Measurements from ENCODE around the gene NR1H2. TPM values are rescaled to one million over a fixed set of nuclear protein-coding genes. Genes with fewer than 3 reads are reported as not detected.

NR1H2 gene
- total and polyA plus RNA-seq, 4 donors, result 30.4 to 58.1 (median 33.7) TPM

GRCh38 chr19:50428772-50429463 lies 52.7 kb downstream of the NR1H2 start (continued):
- no peak for TF ChIP-seq REST (IDR thresholded peaks at IDR 0.05)
- no peak for TF ChIP-seq YY1 (IDR thresholded peaks at IDR 0.05)
- no peak for TF ChIP-seq RXRA (IDR thresholded peaks at IDR 0.05)
- no peak for TF ChIP-seq FOXA2 (IDR thresholded peaks at IDR 0.05)
- TF ChIP-seq SP1 (IDR thresholded peaks at IDR 0.05), result no peak
- no peak for TF ChIP-seq TAF1 (conservative IDR thresholded peaks at IDR 0.05)
- no peak for TF ChIP-seq NR2F2 (IDR thresholded peaks at IDR 0.05)
- TF ChIP-seq RAD21 (IDR thresholded peaks at IDR 0.05), result no peak
- no peak for TF ChIP-seq EGR1 (IDR thresholded peaks at IDR 0.05; ENCODE audit: low read depth in 2 of 2)

GRCh38 chr19:50430888-50431342 lies 54.7 kb downstream of the NR1H2 start:
- Histone ChIP-seq H3K4me1 (ENCODE audit: control insufficient read depth in 4 of 4, insufficient read depth in 4 of 4, low read length in 3 of 4) (peaks cover 2 to 9% (median 5%) of the 10 kb centered on the region in 4 donors), H3K9ac (ENCODE audit: low read depth in 1 of 2, low read length in 2 of 2) (peak overlapping the region in 1 of 2 donors; percentile 5), H3K4me3 (ENCODE audit: low read depth in 1 of 3, low read length in 3 of 3) (peak overlapping the region in 1 of 3 donors; percentile 72), H3K9me3 (ENCODE audit: control insufficient read depth in 4 of 4, low read length in 3 of 4) (no peaks in the 10 kb centered on the region), H3K36me3 (ENCODE audit: control insufficient read depth in 4 of 4, insufficient read depth in 3 of 4, low read depth in 1 of 4, low read length in 3 of 4) (no peaks in the 10 kb centered on the region), H3K27me3 (ENCODE audit: control insufficient read depth in 4 of 4, insufficient read depth in 4 of 4, low read length in 3 of 4) (peaks cover 0 to 6% (median 0%) of the 10 kb centered on the region in 4 donors), H3K27ac (ENCODE audit: low read depth in 1 of 2, low read length in 2 of 2) (no peak overlapping the region)
- DNase-seq (ENCODE audit: low spot score), result no peak
- 34% methylated on average over 13 of the region's 13 CpGs for WGBS
- TF ChIP-seq YY1 (IDR thresholded peaks at IDR 0.05) (no peak), EGR1 (IDR thresholded peaks at IDR 0.05; ENCODE audit: low read depth in 2 of 2) (no peak), GABPA (IDR thresholded peaks at IDR 0.05 in 1 of 2, conservative IDR thresholded peaks at IDR 0.05 in 1 of 2) (no peak), NR2F2 (IDR thresholded peaks at IDR 0.05) (no peak)

GRCh38 chr19:50431343-50432220 lies 55.3 kb downstream of the NR1H2 start:
- peak overlapping the region; percentile 56 to 76 (median 72) for H3K4me3 ChIP-seq (ENCODE audit: low read depth in 1 of 3, low read length in 3 of 3)
- no peak overlapping the region for H3K27ac ChIP-seq (ENCODE audit: low read depth in 1 of 2, low read length in 2 of 2)
- peak overlapping the region; percentile 5 to 53 for H3K9ac ChIP-seq (ENCODE audit: low read depth in 1 of 2, low read length in 2 of 2)
- peak; percentile 91 for DNase-seq (ENCODE audit: low spot score)
- H3K9me3 ChIP-seq (ENCODE audit: control insufficient read depth in 4 of 4, low read length in 3 of 4), result no peaks in the 10 kb centered on the region
- no peaks in the 10 kb centered on the region for H3K36me3 ChIP-seq (ENCODE audit: control insufficient read depth in 4 of 4, insufficient read depth in 3 of 4, low read depth in 1 of 4, low read length in 3 of 4)
- 2% methylated on average over 54 of the region's 54 CpGs for WGBS
- H3K4me1 ChIP-seq (ENCODE audit: control insufficient read depth in 4 of 4, insufficient read depth in 4 of 4, low read length in 3 of 4), result peaks cover 2 to 9% (median 5%) of the 10 kb centered on the region in 4 donors
- peaks cover 0 to 6% (median 0%) of the 10 kb centered on the region in 4 donors for H3K27me3 ChIP-seq (ENCODE audit: control insufficient read depth in 4 of 4, insufficient read depth in 4 of 4, low read length in 3 of 4)
- TF ChIP-seq GABPA (IDR thresholded peaks at IDR 0.05 in 1 of 2, conservative IDR thresholded peaks at IDR 0.05 in 1 of 2) (no peak), FOXA2 (IDR thresholded peaks at IDR 0.05) (no peak), REST (IDR thresholded peaks at IDR 0.05) (no peak), FOXA1 (IDR thresholded peaks at IDR 0.05) (no peak), SP1 (IDR thresholded peaks at IDR 0.05) (peak; percentile 11), EGR1 (IDR thresholded peaks at IDR 0.05; ENCODE audit: low read depth in 2 of 2) (no peak), CTCF (IDR thresholded peaks at IDR 0.05; ENCODE audit: low read depth, low read length, missing input control) (no peak), HNF4G (IDR thresholded peaks at IDR 0.05) (no peak)
